K562 (cell line): ENCODE results near the gene HDAC3. TPM values are rescaled to one million over a fixed set of nuclear protein-coding genes. Genes with fewer than 3 reads are reported as not detected.
A peak's percentile ranks its signal among the peaks of the same experiment; 100 is the strongest.

Source experiments
- ATAC-seq: fragments of 200-7000 bp; cut with Tn5 transposase; 3 replicates; pipeline ENCODE4 v1.9.1; 2020; ENCODE audit warnings: moderate library complexity
- BruUV-seq: library from RNA; stranded (reverse); fragments of 400-500 nt; replicated peaks from 2 replicates; lab custom pipeline; 2021; lab: Mats Ljungman, UMichigan
- CTCF ChIA-PET: fragments of 300-600 bp; formaldehyde crosslinking; extraction: SDS; loops from one replicate; lab custom pipeline; 2021; ENCODE audit warnings: low intra/inter-chr PET ratio; lab: Yijun Ruan, JAX
- POLR2A ChIA-PET: fragments of 300-600, 350-650 bp; sonication (Branson Sonifier 250); formaldehyde crosslinking; extraction: SDS; loops from one replicate; lab custom pipeline; 2021; ENCODE audit warnings: antibody characterized with exemption, inconsistent platforms; lab: Yijun Ruan, JAX
- DNase-seq, 4 experiments: peaks; one replicate each; pipeline versions ENCODE4 v3.0.0 to v3.0.0-alpha.2; 2011 to 2018; ENCODE audit warnings: low spot score in 3 of 4, mixed read lengths in 3 of 4; ENCODE audit errors: extremely low read depth in 1 of 4
- FAIRE-seq: peaks from 2 replicates; lab custom pipeline; 2011; peaks lifted over from hg19 to GRCh38; lab: Jason Lieb, UNC
- H2AFZ ChIP-seq: 2 replicates; pipeline ENCODE4 v1.6.0; 2011; ENCODE audit warnings: low read depth, low read length, control low read depth, inconsistent platforms
- H3K27ac ChIP-seq: fragments of 200-600 bp; 3 replicates; pipeline ENCODE4 v1.8.0; 2011; ENCODE audit warnings: low read depth, mild to moderate bottlenecking, control low read depth, inconsistent platforms, low read length, moderate library complexity, mixed read lengths; ENCODE audit errors: extremely low read depth
- H3K27me3 ChIP-seq, 2 experiments: fragments of 300-600 bp in 1 of 2; 2 replicates in 1 of 2; 3 replicates in 1 of 2; pipeline versions ENCODE4 v1.6.0 to v1.8.0; 2011; ENCODE audit warnings: inconsistent platforms in 2 of 2, low read length in 2 of 2, mild to moderate bottlenecking in 1 of 2, mixed read lengths in 1 of 2, moderate library complexity in 1 of 2; ENCODE audit not compliant: control insufficient read depth in 2 of 2, insufficient read depth in 2 of 2
- H3K36me3 ChIP-seq: fragments of 300-600 bp; 3 replicates; pipeline ENCODE4 v1.8.0; 2011; ENCODE audit warnings: mild to moderate bottlenecking, low read length, inconsistent platforms; ENCODE audit not compliant: control insufficient read depth, insufficient read depth
- H3K4me1 ChIP-seq, 2 experiments: fragments of 200-600 bp in 1 of 2; replicated peaks in 1 of 2; 2 replicates in 1 of 2; 3 replicates in 1 of 2; pipeline versions ENCODE4 v1.5.1 to v1.8.0; 2011; ENCODE audit warnings: inconsistent platforms in 2 of 2, low read length in 2 of 2, mild to moderate bottlenecking in 1 of 2, mixed read lengths in 1 of 2, moderate library complexity in 1 of 2; ENCODE audit not compliant: control insufficient read depth in 2 of 2, insufficient read depth in 2 of 2
- H3K4me2 ChIP-seq: 2 replicates; pipeline ENCODE4 v1.6.1; 2011; ENCODE audit warnings: low read length, control low read depth, inconsistent platforms, mixed read lengths; ENCODE audit not compliant: insufficient read depth
- H3K4me3 ChIP-seq: fragments of 200-600 bp; sonication (generic), shearing (Covaris generic); 2 replicates; pipeline ENCODE4 v1.5.1; 2016; ENCODE audit warnings: control low read depth, inconsistent platforms
- H3K79me2 ChIP-seq: fragments of 200-600 bp; 3 replicates; pipeline ENCODE4 v1.8.0; 2011; ENCODE audit warnings: low read length, inconsistent platforms; ENCODE audit not compliant: control insufficient read depth, insufficient read depth
- H3K9ac ChIP-seq, 2 experiments: 2 replicates each; pipeline versions ENCODE4 v1.6.0 to v1.6.1; 2011; ENCODE audit warnings: low read depth in 2 of 2, low read length in 2 of 2, control low read depth in 1 of 2, inconsistent platforms in 1 of 2, mild to moderate bottlenecking in 1 of 2, mixed read lengths in 1 of 2; ENCODE audit not compliant: insufficient read depth in 1 of 2
- H3K9me1 ChIP-seq: one replicate; pipeline ENCODE4 v1.6.0; 2011; ENCODE audit warnings: inconsistent platforms, mild to moderate bottlenecking, low read length, moderate library complexity; ENCODE audit not compliant: control insufficient read depth, insufficient read depth
- H3K9me3 ChIP-seq: replicated peaks from 2 replicates; pipeline ENCODE4 v1.5.1; 2011; ENCODE audit warnings: low read depth, low read length, inconsistent platforms; ENCODE audit not compliant: control insufficient read depth, insufficient read depth
- H4K20me1 ChIP-seq: replicated peaks from 2 replicates; pipeline ENCODE4 v1.6.1; 2011; ENCODE audit warnings: low read length, inconsistent platforms, mixed read lengths; ENCODE audit not compliant: control insufficient read depth, insufficient read depth
- ETV6 ChIP-seq, 3 experiments: fragments of 150-350 bp in 1 of 3; sonication (generic) in 1 of 3; formaldehyde crosslinking in 1 of 3; IDR thresholded peaks; 2 replicates each; pipeline versions ENCODE4 v1.6.1 to v1.8.0; 2014 to 2022; ENCODE audit warnings: borderline replicate concordance in 2 of 3, low read depth in 2 of 3, antibody characterized with exemption in 1 of 3, low read length in 1 of 3, mild to moderate bottlenecking in 1 of 3, missing genetic modification reagents in 1 of 3
- KAT8 ChIP-seq: fragments of 450-650 bp; IDR thresholded peaks from 2 replicates; pipeline ENCODE4 v1.6.1; 2016; ENCODE audit warnings: low read depth, mild to moderate bottlenecking
- MTA3 ChIP-seq: fragments of 450-650 bp; formaldehyde crosslinking; IDR thresholded peaks from 2 replicates; pipeline ENCODE4 v1.6.1; 2017; ENCODE audit warnings: mild to moderate bottlenecking, borderline replicate concordance
- MXI1 ChIP-seq: IDR thresholded peaks from 2 replicates; pipeline ENCODE4 v1.6.1; 2011; ENCODE audit warnings: low read depth, mild to moderate bottlenecking, improper control_type of control experiment, low read length
- NFYB ChIP-seq: IDR thresholded peaks from 2 replicates; pipeline ENCODE4 v1.6.1; 2011; ENCODE audit warnings: mild to moderate bottlenecking, moderate library complexity; ENCODE audit not compliant: insufficient read length; ENCODE audit errors: extremely low read depth
- RNF2 ChIP-seq: sonication (generic); IDR thresholded peaks from 2 replicates; pipeline ENCODE4 v1.6.1; 2016
- SETDB1 ChIP-seq: IDR thresholded peaks from one replicate; pipeline ENCODE4 v1.6.1; 2012; ENCODE audit warnings: low read length, control low read depth, inconsistent platforms
- TBL1XR1 ChIP-seq, 2 experiments: IDR thresholded peaks; 2 replicates each; pipeline ENCODE4 v1.6.1; 2012; ENCODE audit warnings: improper control_type of control experiment in 2 of 2, low read length in 2 of 2, mild to moderate bottlenecking in 1 of 2
- ZNF175 ChIP-seq: fragments of 200-800 bp; sonication (Bioruptor generic); IDR thresholded peaks from 2 replicates; pipeline ENCODE4 v1.6.1; 2016; ENCODE audit warnings: low read depth, mild to moderate bottlenecking, missing genetic modification characterization, missing compliant biosample characterization
- ZNF75A ChIP-seq: fragments of 450-650 bp; formaldehyde crosslinking; IDR thresholded peaks from 2 replicates; pipeline ENCODE4 v1.4.0; 2020; ENCODE audit warnings: mild to moderate bottlenecking
- WGBS: fragments of 100-300 bp; shearing (Covaris generic); methylation state at CpG from one replicate; pipeline ENCODE4 v1.1.6; 2016; ENCODE audit warnings: low coverage, mixed read lengths; ENCODE audit not compliant: insufficient coverage; ENCODE audit errors: missing lambda C conversion rate; 5-methylcytosine and 5-hydroxymethylcytosine counted together
- in situ Hi-C: fragments of 300-500 bp; cut with MboI; formaldehyde crosslinking; loops from 4 replicates; pipeline ENCODE4 v1.15.0; 2018; ENCODE audit warnings: inconsistent platforms, mixed read lengths
- intact Hi-C: fragments of 100-400 bp; cut with micrococcal nuclease; formaldehyde crosslinking; loops from 2 replicates; pipeline ENCODE4 v1.14.2; 2022
- polyA plus RNA-seq, 8 experiments: library from polyadenylated mRNA; depleted of rRNA in 4 of 8; stranded (reverse) in 5 of 8; unstranded in 3 of 8; fragments of >200 nt; fragmentation: Nextera tagmentation in 2 of 8; fragmentation: Illumina TruSeq in 1 of 8; extraction: Ambion mirVana in 2 of 8; extraction: Trizol in 1 of 8; gene quantifications; 2 replicates each; pipeline versions ENCODE4 v1.2.1 to v1.2.3, GENCODE V29; 2011 to 2014; ENCODE audit warnings: inconsistent platforms in 1 of 8, missing spikeins in 1 of 8
- total RNA-seq, 7 experiments: library from RNA; depleted of rRNA in 6 of 7; stranded (reverse); fragments of >200 nt in 6 of 7; fragmentation: Illumina TruSeq in 2 of 7; extraction: Trizol in 2 of 7; gene quantifications; 2 replicates each; pipeline versions ENCODE4 v1.2.1 to v1.2.3, GENCODE V29; 2011 to 2021; ENCODE audit warnings: low replicate concordance in 1 of 7
- TF ChIP-seq, protein P1 (sequence below): fragments of 200-800 bp; sonication (Bioruptor generic); IDR thresholded peaks from 2 replicates; pipeline ENCODE4 v1.6.1; 2016; ENCODE audit warnings: missing genetic modification characterization, missing compliant biosample characterization
- TF ChIP-seq, protein P2 (sequence below): IDR thresholded peaks from 3 replicates; pipeline ENCODE4 v1.6.1; 2011; ENCODE audit warnings: borderline replicate concordance, mild to moderate bottlenecking, moderate library complexity; ENCODE audit not compliant: insufficient read length; ENCODE audit errors: extremely low read depth

Gene HDAC3
- total and polyA plus RNA-seq, 9 of the 15 experiments (the other 6 are each of a cell fraction or from before 2014, with no cell fraction given), result 89.7 to 191 (median 119) TPM

DNA sequence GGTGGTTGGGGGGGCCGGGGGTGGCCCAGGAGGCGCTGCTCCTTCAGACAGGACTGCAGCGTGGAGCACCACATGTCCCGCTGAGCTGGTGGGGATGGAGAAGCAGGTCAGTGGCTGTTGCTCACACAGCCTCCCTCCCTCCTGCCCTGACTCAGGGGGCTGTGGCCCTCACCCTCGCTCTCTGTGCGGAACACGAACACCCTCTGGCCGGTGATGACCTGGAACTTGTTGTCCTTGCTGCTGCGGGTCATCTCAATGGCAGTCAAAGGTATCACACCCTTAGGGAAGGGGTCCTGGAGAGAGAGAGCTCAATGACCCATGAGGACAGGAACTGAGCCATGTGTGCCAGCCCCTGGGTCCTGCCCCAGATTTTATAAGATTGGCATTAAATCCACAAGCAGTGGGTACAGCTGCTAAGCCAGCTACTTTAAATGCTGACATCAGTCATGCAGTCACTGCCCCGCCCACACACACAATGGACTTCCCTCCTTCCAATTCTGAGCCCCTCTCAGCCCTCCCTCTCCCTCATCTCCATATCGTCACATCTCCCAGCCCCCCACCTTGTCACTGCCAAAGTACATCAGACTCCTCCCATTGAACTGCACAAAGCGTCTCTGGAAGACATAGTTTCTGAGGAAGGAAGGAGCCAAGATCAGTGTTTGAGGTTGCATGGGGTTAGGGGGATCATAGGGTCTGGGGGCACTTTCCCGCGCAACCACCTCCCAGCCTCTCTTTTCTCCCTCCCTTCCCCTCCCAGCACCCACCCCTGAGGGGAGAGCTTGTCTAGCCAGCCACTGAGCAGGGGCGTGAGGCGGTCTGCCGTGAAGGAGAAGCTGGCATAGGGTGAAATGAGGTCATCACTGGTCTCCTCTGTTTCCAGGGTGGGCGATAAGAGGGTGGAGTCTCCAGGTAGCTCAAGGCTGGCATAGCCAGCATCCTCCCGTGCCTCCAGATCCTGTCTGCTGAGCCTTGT is 36.5 kb upstream of the HDAC3 start:
- ChIA-PET CTCF (no interaction called here), POLR2A (interaction anchor here (1.1 kb wide), 1 partner anchor 8 kb away, joined by 5 read pairs; no protein-coding TSS in a partner anchor)
- FAIRE-seq, result no peak
- no peak overlapping the region for H3K27ac ChIP-seq
- H3K9ac ChIP-seq, result peak overlapping the region in 1 of 2 experiments; percentile 80; a peak in 2 of 4 replicates
- no peaks in the 10 kb centered on the region; the same call in 2 of the 3 replicates for H3K36me3 ChIP-seq
- H3K4me3 ChIP-seq, result no peak overlapping the region
- ATAC-seq, result no peak
- in situ Hi-C loops, result no loop called here
- no peaks in the 10 kb centered on the region; the same call in 1 of the 2 replicates for H4K20me1 ChIP-seq
- H3K4me1 ChIP-seq, result peaks cover 2 to 11% of the 10 kb centered on the region in 2 experiments; a peak in 2 of 5 replicates
- no peaks in the 10 kb centered on the region for H3K9me3 ChIP-seq
- intact Hi-C loops, result no loop called here
- no peak overlapping the region for H2AFZ ChIP-seq
- BruUV-seq, result no TSS peak
- H3K79me2 ChIP-seq, result no peaks in the 10 kb centered on the region
- WGBS, result 74% methylated on average over 14 of the region's 19 CpGs
- no peak for DNase-seq
- no peak overlapping the region for H3K4me2 ChIP-seq
- H3K9me1 ChIP-seq, result no peaks in the 10 kb centered on the region
- no peaks in the 10 kb centered on the region for H3K27me3 ChIP-seq
- TF ChIP-seq NFYB (no peak), ZNF75A (no peak), TBL1XR1 (IDR thresholded peaks at IDR 0.05; ENCODE audit: low read length in 2 of 2) (no peak), ETV6 (IDR thresholded peaks at IDR 0.05; ENCODE audit: borderline replicate concordance in 1 of 2, low read depth in 2 of 2, low read length in 1 of 2) (no peak), ETV6 (CRISPR knock-in tag; IDR thresholded peaks at IDR 0.05; ENCODE audit: borderline replicate concordance) (no peak), MXI1 (no peak), ZNF175 (CRISPR knock-in tag) (no peak), MTA3 (no peak), SETDB1 (no peak), KAT8 (no peak), RNF2 (no peak)
- TF ChIP-seq, protein P1, sequence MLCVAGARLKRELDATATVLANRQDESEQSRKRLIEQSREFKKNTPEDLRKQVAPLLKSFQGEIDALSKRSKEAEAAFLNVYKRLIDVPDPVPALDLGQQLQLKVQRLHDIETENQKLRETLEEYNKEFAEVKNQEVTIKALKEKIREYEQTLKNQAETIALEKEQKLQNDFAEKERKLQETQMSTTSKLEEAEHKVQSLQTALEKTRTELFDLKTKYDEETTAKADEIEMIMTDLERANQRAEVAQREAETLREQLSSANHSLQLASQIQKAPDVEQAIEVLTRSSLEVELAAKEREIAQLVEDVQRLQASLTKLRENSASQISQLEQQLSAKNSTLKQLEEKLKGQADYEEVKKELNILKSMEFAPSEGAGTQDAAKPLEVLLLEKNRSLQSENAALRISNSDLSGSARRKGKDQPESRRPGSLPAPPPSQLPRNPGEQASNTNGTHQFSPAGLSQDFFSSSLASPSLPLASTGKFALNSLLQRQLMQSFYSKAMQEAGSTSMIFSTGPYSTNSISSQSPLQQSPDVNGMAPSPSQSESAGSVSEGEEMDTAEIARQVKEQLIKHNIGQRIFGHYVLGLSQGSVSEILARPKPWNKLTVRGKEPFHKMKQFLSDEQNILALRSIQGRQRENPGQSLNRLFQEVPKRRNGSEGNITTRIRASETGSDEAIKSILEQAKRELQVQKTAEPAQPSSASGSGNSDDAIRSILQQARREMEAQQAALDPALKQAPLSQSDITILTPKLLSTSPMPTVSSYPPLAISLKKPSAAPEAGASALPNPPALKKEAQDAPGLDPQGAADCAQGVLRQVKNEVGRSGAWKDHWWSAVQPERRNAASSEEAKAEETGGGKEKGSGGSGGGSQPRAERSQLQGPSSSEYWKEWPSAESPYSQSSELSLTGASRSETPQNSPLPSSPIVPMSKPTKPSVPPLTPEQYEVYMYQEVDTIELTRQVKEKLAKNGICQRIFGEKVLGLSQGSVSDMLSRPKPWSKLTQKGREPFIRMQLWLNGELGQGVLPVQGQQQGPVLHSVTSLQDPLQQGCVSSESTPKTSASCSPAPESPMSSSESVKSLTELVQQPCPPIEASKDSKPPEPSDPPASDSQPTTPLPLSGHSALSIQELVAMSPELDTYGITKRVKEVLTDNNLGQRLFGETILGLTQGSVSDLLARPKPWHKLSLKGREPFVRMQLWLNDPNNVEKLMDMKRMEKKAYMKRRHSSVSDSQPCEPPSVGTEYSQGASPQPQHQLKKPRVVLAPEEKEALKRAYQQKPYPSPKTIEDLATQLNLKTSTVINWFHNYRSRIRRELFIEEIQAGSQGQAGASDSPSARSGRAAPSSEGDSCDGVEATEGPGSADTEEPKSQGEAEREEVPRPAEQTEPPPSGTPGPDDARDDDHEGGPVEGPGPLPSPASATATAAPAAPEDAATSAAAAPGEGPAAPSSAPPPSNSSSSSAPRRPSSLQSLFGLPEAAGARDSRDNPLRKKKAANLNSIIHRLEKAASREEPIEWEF (CRISPR knock-in tag), result no peak
- TF ChIP-seq, protein P2, sequence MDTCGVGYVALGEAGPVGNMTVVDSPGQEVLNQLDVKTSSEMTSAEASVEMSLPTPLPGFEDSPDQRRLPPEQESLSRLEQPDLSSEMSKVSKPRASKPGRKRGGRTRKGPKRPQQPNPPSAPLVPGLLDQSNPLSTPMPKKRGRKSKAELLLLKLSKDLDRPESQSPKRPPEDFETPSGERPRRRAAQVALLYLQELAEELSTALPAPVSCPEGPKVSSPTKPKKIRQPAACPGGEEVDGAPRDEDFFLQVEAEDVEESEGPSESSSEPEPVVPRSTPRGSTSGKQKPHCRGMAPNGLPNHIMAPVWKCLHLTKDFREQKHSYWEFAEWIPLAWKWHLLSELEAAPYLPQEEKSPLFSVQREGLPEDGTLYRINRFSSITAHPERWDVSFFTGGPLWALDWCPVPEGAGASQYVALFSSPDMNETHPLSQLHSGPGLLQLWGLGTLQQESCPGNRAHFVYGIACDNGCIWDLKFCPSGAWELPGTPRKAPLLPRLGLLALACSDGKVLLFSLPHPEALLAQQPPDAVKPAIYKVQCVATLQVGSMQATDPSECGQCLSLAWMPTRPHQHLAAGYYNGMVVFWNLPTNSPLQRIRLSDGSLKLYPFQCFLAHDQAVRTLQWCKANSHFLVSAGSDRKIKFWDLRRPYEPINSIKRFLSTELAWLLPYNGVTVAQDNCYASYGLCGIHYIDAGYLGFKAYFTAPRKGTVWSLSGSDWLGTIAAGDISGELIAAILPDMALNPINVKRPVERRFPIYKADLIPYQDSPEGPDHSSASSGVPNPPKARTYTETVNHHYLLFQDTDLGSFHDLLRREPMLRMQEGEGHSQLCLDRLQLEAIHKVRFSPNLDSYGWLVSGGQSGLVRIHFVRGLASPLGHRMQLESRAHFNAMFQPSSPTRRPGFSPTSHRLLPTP, result no peak
